Neural cell (in vitro differentiated cells): ENCODE data around the gene DPP10.

ENCODE experiments used
- EP300 ChIP-seq: fragments of 450-650 bp; conservative IDR thresholded peaks from 2 replicates; pipeline ENCODE4 v1.6.1; 2014; ENCODE audit warnings: antibody characterized with exemption, mild to moderate bottlenecking, moderate library complexity; ENCODE audit not compliant: poor library complexity, severe bottlenecking
- EZH2 ChIP-seq: fragments of 200-600, 300-800 bp; shearing (Covaris generic), sonication (generic); IDR thresholded peaks from 2 replicates; pipeline ENCODE4 v1.6.1; 2014; ENCODE audit warnings: antibody characterized with exemption, low read length, borderline replicate concordance, mild to moderate bottlenecking; ENCODE audit not compliant: insufficient read depth, poor library complexity, severe bottlenecking
- MXI1 ChIP-seq: fragments of 450-650 bp; conservative IDR thresholded peaks from 2 replicates; pipeline ENCODE4 v1.6.1; 2014; ENCODE audit warnings: antibody characterized with exemption, mild to moderate bottlenecking; ENCODE audit not compliant: poor library complexity, severe bottlenecking
- POLR2AphosphoS5 ChIP-seq: IDR thresholded peaks from 2 replicates; pipeline ENCODE4 v1.6.1; 2012
- RAD21 ChIP-seq: fragments of 450-650 bp; conservative IDR thresholded peaks from 2 replicates; pipeline ENCODE4 v1.6.1; 2014; ENCODE audit warnings: antibody characterized with exemption, mild to moderate bottlenecking, moderate library complexity
- SMC3 ChIP-seq: fragments of 450-650 bp; conservative IDR thresholded peaks from 2 replicates; pipeline ENCODE4 v1.6.1; 2014; ENCODE audit warnings: antibody characterized with exemption, mild to moderate bottlenecking, moderate library complexity; ENCODE audit not compliant: poor library complexity
- TAF1 ChIP-seq: IDR thresholded peaks from 2 replicates; pipeline ENCODE4 v1.6.1; 2012; ENCODE audit warnings: low read depth
- TF ChIP-seq, protein P1 (sequence below): fragments of 450-650 bp; IDR thresholded peaks from 2 replicates; pipeline ENCODE4 v1.5.1; 2014; ENCODE audit warnings: antibody characterized with exemption, mild to moderate bottlenecking, moderate library complexity; ENCODE audit not compliant: poor library complexity, severe bottlenecking

DNA sequence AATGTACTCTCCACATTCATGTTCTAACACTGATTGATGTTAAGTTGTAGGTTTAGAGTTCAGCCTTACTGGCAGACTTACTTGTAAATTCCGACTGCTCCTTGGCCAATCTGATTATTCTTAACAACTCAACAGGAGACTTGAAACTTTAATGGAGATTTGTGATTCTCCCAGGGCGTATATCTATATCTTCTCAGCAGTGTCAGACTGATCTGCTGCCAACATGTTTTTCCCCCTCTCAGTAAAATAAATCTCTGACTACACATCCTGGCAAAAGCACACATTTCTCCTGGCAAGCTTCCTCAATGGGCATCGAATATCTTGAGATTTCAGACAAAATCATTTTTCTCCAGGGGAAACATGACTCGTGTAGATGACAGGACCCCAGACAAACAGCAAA lies 1041.2 kb downstream of the DPP10 start:
- no peak for TF ChIP-seq EP300
- TF ChIP-seq, protein P1, sequence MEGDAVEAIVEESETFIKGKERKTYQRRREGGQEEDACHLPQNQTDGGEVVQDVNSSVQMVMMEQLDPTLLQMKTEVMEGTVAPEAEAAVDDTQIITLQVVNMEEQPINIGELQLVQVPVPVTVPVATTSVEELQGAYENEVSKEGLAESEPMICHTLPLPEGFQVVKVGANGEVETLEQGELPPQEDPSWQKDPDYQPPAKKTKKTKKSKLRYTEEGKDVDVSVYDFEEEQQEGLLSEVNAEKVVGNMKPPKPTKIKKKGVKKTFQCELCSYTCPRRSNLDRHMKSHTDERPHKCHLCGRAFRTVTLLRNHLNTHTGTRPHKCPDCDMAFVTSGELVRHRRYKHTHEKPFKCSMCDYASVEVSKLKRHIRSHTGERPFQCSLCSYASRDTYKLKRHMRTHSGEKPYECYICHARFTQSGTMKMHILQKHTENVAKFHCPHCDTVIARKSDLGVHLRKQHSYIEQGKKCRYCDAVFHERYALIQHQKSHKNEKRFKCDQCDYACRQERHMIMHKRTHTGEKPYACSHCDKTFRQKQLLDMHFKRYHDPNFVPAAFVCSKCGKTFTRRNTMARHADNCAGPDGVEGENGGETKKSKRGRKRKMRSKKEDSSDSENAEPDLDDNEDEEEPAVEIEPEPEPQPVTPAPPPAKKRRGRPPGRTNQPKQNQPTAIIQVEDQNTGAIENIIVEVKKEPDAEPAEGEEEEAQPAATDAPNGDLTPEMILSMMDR: no peak
- TF ChIP-seq MXI1: no peak
- TF ChIP-seq POLR2AphosphoS5: no peak
- TF ChIP-seq RAD21: no peak
- no peak for TF ChIP-seq TAF1
- no peak for TF ChIP-seq EZH2
- no peak for TF ChIP-seq SMC3
